Cardiac muscle cell (in vitro differentiated cells and primary cell): ENCODE results near the gene LEFTY2. TPM values are rescaled to one million over a fixed set of nuclear protein-coding genes. Genes with fewer than 3 reads are reported as not detected.
"Not testable (repeated sequence)": the region's sequence is repeated elsewhere in the genome, so short reads cannot be mapped to it uniquely, and the experiment has no call there.

Experiments used
- DNase-seq, 2 donors: peaks; one replicate each; pipeline versions ENCODE4 v3.0.0 to v3.0.0-alpha.2; 2010 to 2017; ENCODE audit warnings: low read depth in 1 of 2, low spot score in 1 of 2
- H3K27ac ChIP-seq: fragments of 200-600 bp; sonication (generic); 2 replicates; pipeline ENCODE4 v1.5.1; 2016
- H3K27me3 ChIP-seq: fragments of 200-600 bp; sonication (generic); 2 replicates; pipeline ENCODE4 v1.6.0; 2016; ENCODE audit warnings: control low read depth
- H3K36me3 ChIP-seq: fragments of 200-600 bp; sonication (generic); 2 replicates; pipeline ENCODE4 v1.5.1; 2016; ENCODE audit warnings: control low read depth
- H3K4me1 ChIP-seq: fragments of 200-600 bp; sonication (generic); 2 replicates; pipeline ENCODE4 v1.8.1; 2017; ENCODE audit warnings: low read depth, mild to moderate bottlenecking, mixed run types
- H3K4me3 ChIP-seq: fragments of 200-600 bp; sonication (generic); 2 replicates; pipeline ENCODE4 v1.5.1; 2016; ENCODE audit warnings: mild to moderate bottlenecking
- H3K9me3 ChIP-seq: fragments of 200-600 bp; sonication (generic); 2 replicates; pipeline ENCODE4 v1.5.1; 2017; ENCODE audit warnings: low read depth, mild to moderate bottlenecking, control low read depth
- polyA plus RNA-seq: library from polyadenylated mRNA; unstranded; fragments of >200 nt; fragmentation: Nextera tagmentation; extraction: Ambion mirVana; gene quantifications from 2 replicates; pipeline ENCODE4 v1.2.1, GENCODE V29; 2016
- total RNA-seq: library from RNA; depleted of rRNA; stranded (reverse); fragments of >200 nt; gene quantifications from 2 replicates; pipeline ENCODE4 v1.2.3, GENCODE V29; 2016
- TF ChIP-seq, protein P1 (sequence below): IDR thresholded peaks from 2 replicates; pipeline ENCODE4 v1.5.1; 2012; ENCODE audit warnings: low read depth, mild to moderate bottlenecking, low read length

Gene LEFTY2
- total and polyA plus RNA-seq, 2 experiments from 2014 or later: 4.0 to 9.0 TPM

DNA sequence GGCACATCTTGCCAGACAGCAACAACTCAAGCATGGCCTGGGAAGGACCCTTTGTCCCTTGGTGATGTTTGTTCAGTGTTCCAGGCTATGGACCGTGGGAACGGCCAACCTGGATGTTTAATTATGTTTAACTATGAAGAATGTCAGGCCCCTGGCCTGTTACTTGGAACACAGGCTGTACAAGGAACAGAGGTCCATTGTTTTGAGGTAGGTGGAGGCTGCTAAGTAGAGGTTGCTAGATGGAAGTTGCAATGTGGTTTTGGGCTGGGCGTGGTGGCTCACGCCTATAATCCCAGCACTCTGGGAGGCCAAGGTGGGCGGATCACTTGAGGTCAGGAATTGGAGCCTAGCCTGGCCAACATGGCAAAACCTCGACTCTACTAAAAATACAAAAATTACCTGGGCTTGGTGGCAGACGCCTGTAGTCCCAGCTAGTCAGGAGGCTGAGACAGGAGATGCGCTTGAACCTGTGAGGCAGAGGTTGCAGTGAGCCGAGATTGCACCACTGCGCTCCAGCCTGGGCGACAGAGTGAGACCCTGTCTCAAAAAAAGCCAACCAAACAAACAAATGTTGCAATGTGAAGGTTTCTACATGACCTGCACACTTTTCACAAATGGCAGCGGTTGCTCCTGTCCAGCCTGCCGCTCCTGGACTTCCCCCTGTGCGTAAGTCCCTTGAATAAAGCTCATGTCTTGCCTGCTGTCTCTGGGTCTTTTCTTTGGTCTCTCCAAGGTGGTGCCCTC is 49.6 kb downstream of the LEFTY2 start:
- no peak overlapping the region for H3K27ac ChIP-seq
- no peaks in the 10 kb centered on the region for H3K36me3 ChIP-seq
- TF ChIP-seq, protein P1, sequence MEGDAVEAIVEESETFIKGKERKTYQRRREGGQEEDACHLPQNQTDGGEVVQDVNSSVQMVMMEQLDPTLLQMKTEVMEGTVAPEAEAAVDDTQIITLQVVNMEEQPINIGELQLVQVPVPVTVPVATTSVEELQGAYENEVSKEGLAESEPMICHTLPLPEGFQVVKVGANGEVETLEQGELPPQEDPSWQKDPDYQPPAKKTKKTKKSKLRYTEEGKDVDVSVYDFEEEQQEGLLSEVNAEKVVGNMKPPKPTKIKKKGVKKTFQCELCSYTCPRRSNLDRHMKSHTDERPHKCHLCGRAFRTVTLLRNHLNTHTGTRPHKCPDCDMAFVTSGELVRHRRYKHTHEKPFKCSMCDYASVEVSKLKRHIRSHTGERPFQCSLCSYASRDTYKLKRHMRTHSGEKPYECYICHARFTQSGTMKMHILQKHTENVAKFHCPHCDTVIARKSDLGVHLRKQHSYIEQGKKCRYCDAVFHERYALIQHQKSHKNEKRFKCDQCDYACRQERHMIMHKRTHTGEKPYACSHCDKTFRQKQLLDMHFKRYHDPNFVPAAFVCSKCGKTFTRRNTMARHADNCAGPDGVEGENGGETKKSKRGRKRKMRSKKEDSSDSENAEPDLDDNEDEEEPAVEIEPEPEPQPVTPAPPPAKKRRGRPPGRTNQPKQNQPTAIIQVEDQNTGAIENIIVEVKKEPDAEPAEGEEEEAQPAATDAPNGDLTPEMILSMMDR: no peak
- H3K4me1 ChIP-seq: no peaks in the 10 kb centered on the region
- DNase-seq: no peak
- no peaks in the 10 kb centered on the region for H3K27me3 ChIP-seq
- H3K9me3 ChIP-seq: no peaks in the 10 kb centered on the region
- H3K4me3 ChIP-seq: no peak overlapping the region

DNA sequence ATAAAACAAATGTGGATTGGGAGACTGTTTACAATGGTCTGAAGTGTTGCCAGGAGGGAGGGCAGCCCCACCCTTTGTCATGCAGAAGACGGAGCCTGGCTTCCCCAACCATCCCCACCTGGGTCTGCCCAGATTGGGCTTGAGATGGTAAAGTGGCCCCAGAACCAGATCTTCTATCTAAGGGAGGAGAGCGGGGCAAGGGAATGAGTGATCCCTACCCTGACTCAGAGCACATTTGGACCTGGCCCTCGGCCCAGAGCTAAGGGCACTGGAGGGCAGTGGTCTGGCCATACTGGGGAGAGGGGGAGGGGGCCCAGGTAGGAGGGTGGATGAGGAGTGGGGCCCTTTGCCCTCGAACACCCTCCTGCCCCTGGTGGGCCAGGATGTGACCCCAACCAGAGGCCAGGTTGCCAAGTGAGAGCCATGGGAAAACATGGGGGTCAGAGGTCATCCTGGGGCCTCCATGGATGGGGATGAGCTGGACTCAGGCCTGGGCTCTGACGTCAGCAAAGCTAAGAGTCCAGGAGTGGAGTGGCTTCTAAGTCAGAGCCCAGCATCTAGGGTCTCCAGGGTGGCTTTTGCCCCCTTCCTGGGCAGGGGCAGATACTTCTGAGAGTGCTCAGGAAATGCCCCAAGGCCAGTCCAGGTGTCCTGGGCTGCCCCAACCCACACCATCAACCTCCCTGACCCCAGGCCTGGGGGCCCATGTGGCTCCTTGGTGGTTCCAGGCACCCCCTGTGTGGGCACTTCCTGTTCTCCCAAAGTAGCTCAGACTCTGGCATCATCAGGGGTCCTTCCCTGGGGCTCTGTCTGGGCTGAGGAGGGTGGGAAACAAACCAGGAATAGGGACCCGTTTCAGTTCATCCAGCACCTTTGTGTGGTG is 50.4 kb downstream of the LEFTY2 start:
- DNase-seq: no peak
- H3K9me3 ChIP-seq: no peaks in the 10 kb centered on the region
- H3K36me3 ChIP-seq: no peaks in the 10 kb centered on the region
- no peak overlapping the region for H3K4me3 ChIP-seq
- H3K4me1 ChIP-seq: no peaks in the 10 kb centered on the region
- TF ChIP-seq, protein P1: no peak
- H3K27ac ChIP-seq: no peak overlapping the region
- no peaks in the 10 kb centered on the region for H3K27me3 ChIP-seq

GRCh38 chr1:225889743-225890142 is 51.3 kb downstream of the LEFTY2 start:
- H3K4me1 ChIP-seq: no peaks in the 10 kb centered on the region
- H3K4me3 ChIP-seq: no peak overlapping the region
- no peak overlapping the region for H3K27ac ChIP-seq
- H3K36me3 ChIP-seq: no peaks in the 10 kb centered on the region
- TF ChIP-seq, protein P1: no peak
- DNase-seq: no peak
- H3K27me3 ChIP-seq: no peaks in the 10 kb centered on the region
- no peaks in the 10 kb centered on the region for H3K9me3 ChIP-seq

GRCh38 chr1:225888898-225889601 is 52.0 kb downstream of the LEFTY2 start, which contains the start of gene LEFTY1:
TSS of gene LEFTY1 (minus strand) at chr1:225889146. CDS start at chr1:225889066, 80 bp downstream.
- Histone ChIP-seq H3K9me3 (no peaks in the 10 kb centered on the region), H3K27me3 (no peaks in the 10 kb centered on the region), H3K36me3 (no peaks in the 10 kb centered on the region), H3K4me1 (no peaks in the 10 kb centered on the region), H3K4me3 (no peak within 1 kb of the TSS), H3K27ac (no peak within 1 kb of the TSS)
- DNase-seq: peak in 1 of 2 donors; percentile 6
- TF ChIP-seq, protein P1: no peak

- H3K36me3 ChIP-seq: no peaks in the 10 kb centered on the region
- no peak overlapping the region for H3K27ac ChIP-seq
- no peaks in the 10 kb centered on the region for H3K4me1 ChIP-seq
- no peak for DNase-seq
- no peaks in the 10 kb centered on the region for H3K27me3 ChIP-seq
- TF ChIP-seq, protein P1: no peak
- H3K9me3 ChIP-seq: no peaks in the 10 kb centered on the region
- no peak overlapping the region for H3K4me3 ChIP-seq
Observed at GRCh38 chr1:225888289-225888897, 52.6 kb downstream of the LEFTY2 start.

- not testable (repeated sequence) for H3K4me3 ChIP-seq, H3K27me3 ChIP-seq, H3K27ac ChIP-seq, H3K4me1 ChIP-seq, H3K36me3 ChIP-seq, H3K9me3 ChIP-seq, DNase-seq
Observed at GRCh38 chr1:225887554-225888288, 53.3 kb downstream of the LEFTY2 start.
